ENCODE data around the gene NKX3-2. TPM values are rescaled to one million over a fixed set of nuclear protein-coding genes. Genes with fewer than 3 reads are reported as not detected.

Gene NKX3-2
- total and polyA plus RNA-seq, 10 of the 15 experiments (the other 5 are each of a cell fraction or from before 2014, with no cell fraction given), result not detected

DNA sequence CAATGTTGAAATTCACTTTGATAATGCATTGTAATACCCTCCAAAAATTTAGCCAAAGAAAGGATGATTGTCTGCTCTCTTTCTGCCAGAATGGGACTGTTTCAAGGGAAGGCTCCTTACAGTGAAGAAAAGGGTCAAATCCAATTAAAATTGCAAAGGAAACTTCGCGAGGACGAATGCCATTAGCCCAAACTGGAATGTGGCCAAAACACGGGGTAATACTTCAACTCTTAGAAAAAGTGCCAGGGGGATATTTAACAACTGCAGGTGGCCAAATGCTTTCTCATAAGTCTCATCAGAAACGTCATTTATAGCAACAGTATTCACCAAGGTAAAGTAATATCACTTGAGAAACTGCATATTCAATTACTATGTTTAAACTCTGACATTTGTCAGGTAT is 29.0 kb downstream of the NKX3-2 start (continued):
- TF ChIP-seq SUZ12 (IDR thresholded peaks at IDR 0.05; ENCODE audit: unreplicated experiment) (no peak), SREBF2 (IDR thresholded peaks at IDR 0.05; ENCODE audit: low read length) (no peak), FOXK2 (IDR thresholded peaks at IDR 0.05) (no peak), IRF4 (IDR thresholded peaks at IDR 0.05; ENCODE audit: low read depth, low read length) (no peak), NR2F1 (conservative IDR thresholded peaks at IDR 0.05) (no peak), SREBF1 (IDR thresholded peaks at IDR 0.05; ENCODE audit: low read length) (no peak), POU2F2 (IDR thresholded peaks at IDR 0.05; ENCODE audit: borderline replicate concordance, low read depth, low read length) (no peak), JUNB (IDR thresholded peaks at IDR 0.05) (no peak), SIN3A (IDR thresholded peaks at IDR 0.05; ENCODE audit: low read depth, low read length) (no peak), MXI1 (IDR thresholded peaks at IDR 0.05; ENCODE audit: low read depth, low read length) (no peak), ZNF622 (IDR thresholded peaks at IDR 0.05) (no peak)
- TF ChIP-seq, protein P1, sequence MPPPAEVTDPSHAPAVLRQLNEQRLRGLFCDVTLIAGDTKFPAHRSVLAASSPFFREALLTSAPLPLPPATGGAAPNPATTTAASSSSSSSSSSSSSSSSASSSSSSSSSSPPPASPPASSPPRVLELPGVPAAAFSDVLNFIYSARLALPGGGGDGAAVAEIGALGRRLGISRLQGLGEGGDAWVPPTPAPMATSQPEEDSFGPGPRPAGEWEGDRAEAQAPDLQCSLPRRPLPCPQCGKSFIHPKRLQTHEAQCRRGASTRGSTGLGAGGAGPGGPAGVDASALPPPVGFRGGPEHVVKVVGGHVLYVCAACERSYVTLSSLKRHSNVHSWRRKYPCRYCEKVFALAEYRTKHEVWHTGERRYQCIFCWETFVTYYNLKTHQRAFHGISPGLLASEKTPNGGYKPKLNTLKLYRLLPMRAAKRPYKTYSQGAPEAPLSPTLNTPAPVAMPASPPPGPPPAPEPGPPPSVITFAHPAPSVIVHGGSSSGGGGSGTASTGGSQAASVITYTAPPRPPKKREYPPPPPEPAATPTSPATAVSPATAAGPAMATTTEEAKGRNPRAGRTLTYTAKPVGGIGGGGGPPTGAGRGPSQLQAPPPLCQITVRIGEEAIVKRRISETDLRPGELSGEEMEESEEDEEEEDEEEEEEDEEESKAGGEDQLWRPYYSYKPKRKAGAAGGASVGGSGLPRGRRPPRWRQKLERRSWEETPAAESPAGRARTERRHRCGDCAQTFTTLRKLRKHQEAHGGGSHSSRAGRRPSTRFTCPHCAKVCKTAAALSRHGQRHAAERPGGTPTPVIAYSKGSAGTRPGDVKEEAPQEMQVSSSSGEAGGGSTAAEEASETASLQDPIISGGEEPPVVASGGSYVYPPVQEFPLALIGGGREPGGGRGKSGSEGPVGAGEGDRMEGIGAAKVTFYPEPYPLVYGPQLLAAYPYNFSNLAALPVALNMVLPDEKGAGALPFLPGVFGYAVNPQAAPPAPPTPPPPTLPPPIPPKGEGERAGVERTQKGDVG (CRISPR knock-in tag; IDR thresholded peaks at IDR 0.05), result no peak

DNA sequence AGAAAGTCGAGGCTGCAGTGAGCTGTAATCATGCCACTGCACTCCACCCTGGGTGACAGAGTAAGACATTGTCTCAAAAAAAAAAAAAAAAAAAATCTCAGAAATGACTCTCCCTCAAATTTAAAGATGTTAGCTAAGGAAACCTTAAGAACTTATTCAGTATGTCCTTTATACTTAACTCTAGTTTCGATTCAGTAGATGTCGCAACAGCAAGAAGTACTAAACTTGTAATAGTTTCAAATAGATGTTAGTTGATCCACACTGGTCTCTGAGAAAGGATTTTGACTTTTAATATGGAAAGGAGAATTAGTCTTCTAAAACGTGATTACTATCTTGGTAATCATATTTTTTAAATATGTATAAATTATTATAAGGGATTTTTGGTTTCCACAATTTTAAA is 29.6 kb downstream of the NKX3-2 start:
- Histone ChIP-seq H4K20me1 (ENCODE audit: control insufficient read depth, insufficient read depth) (no peaks in the 10 kb centered on the region), H3K36me3 (ENCODE audit: control insufficient read depth in 2 of 2, insufficient read depth in 2 of 2, low read length in 1 of 2) (no peaks in the 10 kb centered on the region), H3K9ac (ENCODE audit: control insufficient read depth, insufficient read depth, low read length) (no peak overlapping the region), H3K4me1 (ENCODE audit: control insufficient read depth, insufficient read depth, low read length) (no peaks in the 10 kb centered on the region), H3K27ac (ENCODE audit: control insufficient read depth, insufficient read depth) (no peak overlapping the region), H3K27me3 (replicated peaks in 1 of 2; ENCODE audit: control insufficient read depth in 2 of 2, insufficient read depth in 2 of 2, low read length in 1 of 2) (peaks cover 0 to 2% of the 10 kb centered on the region in 2 experiments; a peak in 1 of 4 replicates), H3K79me2 (ENCODE audit: control insufficient read depth, insufficient read depth, low read length) (no peaks in the 10 kb centered on the region), H3K4me3 (no peak overlapping the region), H2AFZ (ENCODE audit: control insufficient read depth, low read depth, low read length) (no peak overlapping the region), H3K9me3 (replicated peaks; ENCODE audit: control insufficient read depth, insufficient read depth, low read length) (no peaks in the 10 kb centered on the region), H3K4me2 (ENCODE audit: control insufficient read depth, insufficient read depth) (no peak overlapping the region)
- intact Hi-C loops (cut with micrococcal nuclease; ENCODE audit: unreplicated experiment) (no loop called here), in situ Hi-C loops (cut with MboI) (no loop called here)
- CTCF ChIA-PET, result no interaction called here
- DNase-seq (ENCODE audit: low read depth, low spot score) (no peak), FAIRE-seq (no peak), ATAC-seq (no peak)
- no TSS peak for BruUV-seq (replicated peaks)
- RAD21 ChIA-PET (ENCODE audit: unreplicated experiment), result interaction anchor here (0.7 kb wide), 1 partner anchor 100 kb away, joined by 4 read pairs; no protein-coding TSS in a partner anchor
- whole genome bisulfite sequencing (ENCODE audit: insufficient coverage, insufficient replicate concordance, low lambda C conversion rate, missing lambda C conversion rate), result 43% methylated on average over 4 of the region's 4 CpGs
- TF ChIP-seq ZNF24 (IDR thresholded peaks at IDR 0.05) (no peak), TAF1 (IDR thresholded peaks at IDR 0.05; ENCODE audit: borderline replicate concordance, low read depth, low read length) (no peak)
- POLR2A ChIA-PET, result no interaction called here
- SMC1A ChIA-PET (ENCODE audit: uncharacterized antibody, unreplicated experiment), result interaction anchor here (0.6 kb wide), 1 partner anchor 1140 kb away, joined by 3 read pairs; no protein-coding TSS in a partner anchor
